Measurements from ENCODE around the gene MAP2.

DNA sequence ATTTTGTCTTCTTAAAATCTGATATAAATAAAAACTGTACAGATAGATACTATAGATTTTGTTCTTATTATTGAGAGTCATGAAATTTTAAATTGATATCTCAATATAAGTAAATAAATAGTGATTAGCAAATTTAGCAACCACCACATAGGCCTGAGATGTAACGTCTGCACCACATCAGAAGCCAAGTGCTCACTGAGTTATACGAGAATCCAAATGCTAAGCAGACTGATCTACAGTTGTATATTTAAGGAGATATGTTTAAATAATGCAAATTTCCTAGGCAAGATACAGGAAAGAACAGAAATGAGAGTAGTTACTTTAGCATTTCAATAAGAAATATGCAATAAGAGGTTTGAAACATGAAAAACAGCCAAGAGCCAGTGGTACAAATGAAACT lies 262.6 kb downstream of the MAP2 start:
- TF ChIP-seq EP300 (IDR thresholded peaks at IDR 0.05) (no peak), POLR2AphosphoS5 (IDR thresholded peaks at IDR 0.05) (no peak)
- TF ChIP-seq, protein P1, sequence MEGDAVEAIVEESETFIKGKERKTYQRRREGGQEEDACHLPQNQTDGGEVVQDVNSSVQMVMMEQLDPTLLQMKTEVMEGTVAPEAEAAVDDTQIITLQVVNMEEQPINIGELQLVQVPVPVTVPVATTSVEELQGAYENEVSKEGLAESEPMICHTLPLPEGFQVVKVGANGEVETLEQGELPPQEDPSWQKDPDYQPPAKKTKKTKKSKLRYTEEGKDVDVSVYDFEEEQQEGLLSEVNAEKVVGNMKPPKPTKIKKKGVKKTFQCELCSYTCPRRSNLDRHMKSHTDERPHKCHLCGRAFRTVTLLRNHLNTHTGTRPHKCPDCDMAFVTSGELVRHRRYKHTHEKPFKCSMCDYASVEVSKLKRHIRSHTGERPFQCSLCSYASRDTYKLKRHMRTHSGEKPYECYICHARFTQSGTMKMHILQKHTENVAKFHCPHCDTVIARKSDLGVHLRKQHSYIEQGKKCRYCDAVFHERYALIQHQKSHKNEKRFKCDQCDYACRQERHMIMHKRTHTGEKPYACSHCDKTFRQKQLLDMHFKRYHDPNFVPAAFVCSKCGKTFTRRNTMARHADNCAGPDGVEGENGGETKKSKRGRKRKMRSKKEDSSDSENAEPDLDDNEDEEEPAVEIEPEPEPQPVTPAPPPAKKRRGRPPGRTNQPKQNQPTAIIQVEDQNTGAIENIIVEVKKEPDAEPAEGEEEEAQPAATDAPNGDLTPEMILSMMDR (IDR thresholded peaks at IDR 0.05) = no peak
